Measurements from ENCODE around the gene CRBN.

CRBN gene

DNA sequence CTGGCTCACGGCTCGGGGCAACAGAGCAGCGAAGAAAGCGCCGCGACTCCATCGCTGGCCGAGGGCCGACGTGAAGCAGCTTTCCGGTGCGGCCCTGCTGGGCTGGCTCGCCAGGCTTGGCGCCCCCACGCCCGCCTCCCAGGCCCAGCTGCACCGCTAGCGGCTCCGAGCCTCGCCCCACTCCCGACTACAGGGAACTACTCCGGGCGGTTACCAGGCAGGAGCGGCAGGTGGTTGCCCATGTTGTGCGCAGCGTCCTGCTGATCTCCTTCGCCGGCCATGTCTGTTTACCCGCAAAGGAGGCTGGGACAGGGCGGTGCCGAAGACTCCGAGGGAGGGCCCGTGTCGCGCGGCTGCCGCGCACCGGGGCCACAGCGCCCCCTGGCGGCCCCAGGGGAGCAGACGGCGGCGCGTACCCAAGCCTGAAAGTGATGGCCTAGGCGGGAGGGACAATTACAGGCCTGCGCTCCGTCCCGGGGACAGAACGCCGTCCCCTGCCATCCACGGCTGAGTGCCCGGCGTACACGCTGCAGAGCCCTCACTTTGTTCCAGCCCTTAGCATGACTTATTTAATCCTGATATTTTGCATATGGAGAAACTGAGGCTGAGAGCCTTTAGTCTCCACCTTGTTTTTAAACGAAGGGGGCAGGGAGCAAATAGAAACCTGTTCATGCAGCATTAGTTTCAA lies at the start of gene CRBN:
TSS of gene CRBN (minus strand) at position 285 of the 688 bp plus-strand sequence. CDS start at position 281, 4 bp downstream.
- TF ChIP-seq, protein P1, sequence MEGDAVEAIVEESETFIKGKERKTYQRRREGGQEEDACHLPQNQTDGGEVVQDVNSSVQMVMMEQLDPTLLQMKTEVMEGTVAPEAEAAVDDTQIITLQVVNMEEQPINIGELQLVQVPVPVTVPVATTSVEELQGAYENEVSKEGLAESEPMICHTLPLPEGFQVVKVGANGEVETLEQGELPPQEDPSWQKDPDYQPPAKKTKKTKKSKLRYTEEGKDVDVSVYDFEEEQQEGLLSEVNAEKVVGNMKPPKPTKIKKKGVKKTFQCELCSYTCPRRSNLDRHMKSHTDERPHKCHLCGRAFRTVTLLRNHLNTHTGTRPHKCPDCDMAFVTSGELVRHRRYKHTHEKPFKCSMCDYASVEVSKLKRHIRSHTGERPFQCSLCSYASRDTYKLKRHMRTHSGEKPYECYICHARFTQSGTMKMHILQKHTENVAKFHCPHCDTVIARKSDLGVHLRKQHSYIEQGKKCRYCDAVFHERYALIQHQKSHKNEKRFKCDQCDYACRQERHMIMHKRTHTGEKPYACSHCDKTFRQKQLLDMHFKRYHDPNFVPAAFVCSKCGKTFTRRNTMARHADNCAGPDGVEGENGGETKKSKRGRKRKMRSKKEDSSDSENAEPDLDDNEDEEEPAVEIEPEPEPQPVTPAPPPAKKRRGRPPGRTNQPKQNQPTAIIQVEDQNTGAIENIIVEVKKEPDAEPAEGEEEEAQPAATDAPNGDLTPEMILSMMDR (IDR thresholded peaks at IDR 0.05; ENCODE audit: low read depth, low read length), result peak; percentile 68
- peak; percentile 84 to 87 for DNase-seq (ENCODE audit: low read depth in 2 of 2)
- H3K4me3 ChIP-seq (replicated peaks in 1 of 2; ENCODE audit: low read depth in 2 of 2, low read length in 2 of 2), result peak within 1 kb of the TSS; percentile 81 to 91

DNA sequence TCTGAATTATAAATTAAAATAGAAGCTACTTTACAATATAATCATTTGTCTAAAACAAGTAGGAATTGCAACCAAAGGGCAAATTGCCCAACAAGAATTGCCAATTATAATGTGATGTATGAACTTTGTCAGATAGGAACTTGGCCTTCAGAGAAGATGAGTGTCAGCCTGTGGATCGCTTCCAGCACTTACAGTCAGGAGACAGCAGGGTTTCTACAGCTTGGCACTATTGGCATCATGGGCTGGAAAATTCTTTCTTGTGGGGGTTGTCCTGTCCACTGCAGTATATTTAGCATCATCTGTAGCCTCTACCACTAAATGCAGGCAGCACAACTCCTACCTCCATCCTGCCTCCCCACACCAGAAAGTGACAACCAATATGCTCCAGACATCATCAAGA lies 48.1 kb upstream of the CRBN start:
- no peak overlapping the region for H3K4me3 ChIP-seq (replicated peaks in 1 of 2; ENCODE audit: low read depth in 2 of 2, low read length in 2 of 2)
- TF ChIP-seq, protein P1 (IDR thresholded peaks at IDR 0.05; ENCODE audit: low read depth, low read length), result no peak
- no peak for DNase-seq (ENCODE audit: low read depth in 2 of 2)

DNA sequence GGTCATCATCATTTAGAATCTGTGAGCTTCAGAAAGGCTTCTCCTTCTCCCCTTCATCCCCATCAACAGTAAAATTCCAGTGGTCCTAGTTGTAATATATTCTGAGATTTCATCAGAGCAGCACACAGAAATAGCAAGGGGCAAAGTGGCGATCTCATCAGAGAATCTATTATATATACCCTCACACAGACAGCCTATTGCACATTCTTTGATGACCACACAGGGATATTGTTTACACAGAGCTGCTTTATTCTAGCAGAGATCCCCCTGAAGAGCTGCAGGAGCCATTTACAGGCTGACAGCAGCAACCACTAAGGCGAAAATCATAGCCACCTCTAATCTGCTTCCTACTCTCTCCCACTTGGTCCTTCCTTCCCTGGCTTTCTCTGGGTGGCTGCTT lies 42.0 kb upstream of the CRBN start:
- H3K4me3 ChIP-seq (replicated peaks in 1 of 2; ENCODE audit: low read depth in 2 of 2, low read length in 2 of 2), result no peak overlapping the region
- TF ChIP-seq, protein P1 (IDR thresholded peaks at IDR 0.05; ENCODE audit: low read depth, low read length), result no peak
- DNase-seq (ENCODE audit: low read depth in 2 of 2), result no peak

DNA sequence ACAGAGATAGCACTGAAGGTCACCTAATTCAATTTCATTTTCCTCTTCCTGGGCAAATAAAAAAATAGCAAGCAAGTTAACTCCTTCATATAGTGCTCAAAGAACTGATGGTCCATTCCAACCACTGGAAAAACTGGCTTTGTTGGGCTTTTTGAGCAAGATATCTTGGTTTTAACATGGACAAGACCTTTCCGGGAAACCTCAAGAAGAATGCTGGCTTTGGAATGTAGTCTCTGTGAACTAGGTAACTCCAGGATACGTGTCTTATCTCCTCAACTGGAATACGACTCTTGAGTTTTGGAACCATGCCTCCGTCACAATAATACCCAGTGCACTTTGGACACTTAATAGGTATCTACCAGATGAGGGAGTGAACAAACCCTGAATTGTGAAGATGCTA lies 36.9 kb upstream of the CRBN start:
- DNase-seq (ENCODE audit: low read depth in 2 of 2), result no peak
- TF ChIP-seq, protein P1 (IDR thresholded peaks at IDR 0.05; ENCODE audit: low read depth, low read length), result no peak
- no peak overlapping the region for H3K4me3 ChIP-seq (replicated peaks in 1 of 2; ENCODE audit: low read depth in 2 of 2, low read length in 2 of 2)

DNA sequence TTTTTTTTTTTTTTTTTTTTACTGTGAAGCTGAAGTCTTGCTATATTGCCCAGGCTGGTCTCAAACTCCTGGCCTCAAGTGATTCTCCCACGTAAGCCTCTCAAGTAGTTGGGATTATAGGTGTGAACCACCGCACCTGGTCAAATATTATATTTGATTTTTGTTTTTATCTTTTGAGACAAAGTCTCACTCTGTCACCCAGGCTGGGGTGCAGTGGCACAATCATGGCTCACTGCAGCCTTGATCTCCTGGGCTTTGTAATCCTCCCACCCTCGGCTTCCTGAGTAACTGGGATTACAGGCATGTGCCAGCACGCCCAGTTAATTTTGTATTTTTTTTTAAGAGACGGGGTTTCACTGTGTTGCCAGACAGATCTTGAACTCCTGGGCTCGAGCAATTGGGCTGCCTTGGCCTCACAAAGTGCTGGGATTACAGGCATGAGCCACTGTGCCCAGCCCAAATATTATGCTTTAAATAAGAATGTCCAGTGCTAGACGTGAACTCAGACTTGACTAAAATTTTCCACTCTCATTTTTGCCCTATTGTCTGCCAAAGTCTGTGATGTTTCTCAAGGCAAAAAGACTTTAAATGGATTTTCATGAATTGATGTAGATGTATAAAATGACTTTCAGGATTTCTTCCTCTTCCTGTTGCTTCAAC lies 33.4 kb upstream of the CRBN start:
- TF ChIP-seq, protein P1 (IDR thresholded peaks at IDR 0.05; ENCODE audit: low read depth, low read length), result no peak
- DNase-seq (ENCODE audit: low read depth in 2 of 2), result no peak
- H3K4me3 ChIP-seq (replicated peaks in 1 of 2; ENCODE audit: low read depth in 2 of 2, low read length in 2 of 2), result no peak overlapping the region

DNA sequence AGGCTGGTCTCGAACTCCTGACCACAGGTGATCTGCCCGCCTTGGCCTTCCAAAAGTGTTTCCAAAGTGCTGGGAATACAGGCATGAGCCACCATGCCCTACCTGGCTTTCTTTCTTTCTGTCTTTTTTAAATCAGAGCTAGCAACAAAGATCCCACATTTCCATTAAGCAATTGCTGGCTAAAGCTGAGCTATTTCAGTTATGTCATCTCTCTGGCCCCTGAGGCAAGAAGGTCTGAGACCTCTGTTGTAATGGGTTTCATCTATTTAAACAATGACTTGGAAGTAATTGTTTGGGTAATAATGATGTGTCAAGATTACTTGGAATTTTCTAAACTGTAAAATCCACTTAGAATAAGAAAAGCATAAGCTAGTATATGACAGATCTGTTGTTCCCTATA lies 30.2 kb upstream of the CRBN start:
- H3K4me3 ChIP-seq (replicated peaks in 1 of 2; ENCODE audit: low read depth in 2 of 2, low read length in 2 of 2), result no peak overlapping the region
- DNase-seq (ENCODE audit: low read depth in 2 of 2), result no peak
- TF ChIP-seq, protein P1 (IDR thresholded peaks at IDR 0.05; ENCODE audit: low read depth, low read length), result no peak

All from cardiac fibroblast (primary cell).